Esophagus mucosa (tissue), 1 donor: ENCODE data around the gene SNRNP70. TPM values are rescaled to one million over a fixed set of nuclear protein-coding genes. Genes with fewer than 3 reads are reported as not detected.
A peak's percentile ranks its signal among the peaks of the same experiment; 100 is the strongest.

Experiments used
- ATAC-seq: fragments of 200-7000 bp; cut with Tn5 transposase; one replicate; pipeline ENCODE4 v1.9.1; 2020
- total RNA-seq: library from RNA; stranded (reverse); gene quantifications from one replicate; pipeline ENCODE4 v1.2.4, GENCODE V29; 2023
- donor health status: DM: yes; HTN: yes; CAD: no.

Gene SNRNP70
- total RNA-seq, 1 donor from 2014 or later: 82.3 TPM

GRCh38 chr19:49148784-49149651 lies 63.8 kb downstream of the SNRNP70 start:
- peak; percentile 84 for ATAC-seq

GRCh38 chr19:49149652-49150105 lies 64.4 kb downstream of the SNRNP70 start:
- peak; percentile 25 for ATAC-seq

GRCh38 chr19:49150106-49150943 lies 65.1 kb downstream of the SNRNP70 start:
- ATAC-seq: peak; percentile 49

GRCh38 chr19:49150944-49151243 lies 65.6 kb downstream of the SNRNP70 start:
- ATAC-seq: no peak

GRCh38 chr19:49151267-49152118 lies 66.2 kb downstream of the SNRNP70 start:
- peak; percentile 65 for ATAC-seq

- ATAC-seq: no peak
Observed at GRCh38 chr19:49152119-49152550, 66.9 kb downstream of the SNRNP70 start.

- no peak for ATAC-seq
Observed at GRCh38 chr19:49153167-49153809, 68.0 kb downstream of the SNRNP70 start.

GRCh38 chr19:49154279-49154678 lies 69.0 kb downstream of the SNRNP70 start:
- no peak for ATAC-seq

GRCh38 chr19:49155005-49155819 lies 70.0 kb downstream of the SNRNP70 start, which contains the start of gene HRC:
HRC (minus strand) TSS chr19:49155396; CDS start chr19:49155237, 159 bp downstream.
- no peak for ATAC-seq

GRCh38 chr19:49155820-49156346 lies 70.6 kb downstream of the SNRNP70 start:
- ATAC-seq: no peak

GRCh38 chr19:49157445-49158224 lies 72.4 kb downstream of the SNRNP70 start, which contains the start of gene TRPM4:
TRPM4 (plus strand) TSS chr19:49157792; CDS start chr19:49157867, 75 bp downstream.
- peak; percentile 88 for ATAC-seq

Other genes starting within 250 kb of the SNRNP70 start
- 0.40 TPM for gene HSD17B14, start 249.0 kb upstream of the SNRNP70 start, total RNA-seq
- 8.1 TPM for gene PLEKHA4, start 216.8 kb upstream of the SNRNP70 start, total RNA-seq
- gene PPP1R15A, start 213.0 kb upstream of the SNRNP70 start, total RNA-seq: 30.0 TPM
- gene TULP2, start 186.7 kb upstream of the SNRNP70 start, total RNA-seq: 0.24 TPM
- gene NUCB1, start 185.1 kb upstream of the SNRNP70 start, total RNA-seq: 104 TPM
- gene DHDH, start 151.8 kb upstream of the SNRNP70 start, total RNA-seq: 1.2 TPM
- gene BAX, start 130.6 kb upstream of the SNRNP70 start, total RNA-seq: 58.9 TPM
- gene FTL, start 120.1 kb upstream of the SNRNP70 start, total RNA-seq: 417 TPM
- 50.8 TPM for gene GYS1, start 92.1 kb upstream of the SNRNP70 start, total RNA-seq
- gene RUVBL2, start 91.6 kb upstream of the SNRNP70 start, total RNA-seq: 79.0 TPM
- not detected for gene LHB, start 68.4 kb upstream of the SNRNP70 start, total RNA-seq
- not detected for gene CGB3, start 61.1 kb upstream of the SNRNP70 start, total RNA-seq
- gene CGB2, start 53.6 kb upstream of the SNRNP70 start, total RNA-seq: not detected
- not detected for gene CGB1, start 48.6 kb upstream of the SNRNP70 start, total RNA-seq
- not detected for gene CGB5, start 41.6 kb upstream of the SNRNP70 start, total RNA-seq
- gene CGB8, start 36.3 kb upstream of the SNRNP70 start, total RNA-seq: not detected
- gene CGB7, start 27.7 kb upstream of the SNRNP70 start, total RNA-seq: 0.52 TPM
- 5.6 TPM for gene NTF4, start 20.6 kb upstream of the SNRNP70 start, total RNA-seq
- not detected for gene KCNA7, start 12.8 kb upstream of the SNRNP70 start, total RNA-seq
- 11.7 TPM for gene LIN7B, start 28.9 kb downstream of the SNRNP70 start, total RNA-seq
- gene C19orf73, start 33.7 kb downstream of the SNRNP70 start, total RNA-seq: 1.3 TPM
- gene PPFIA3, start 34.1 kb downstream of the SNRNP70 start, total RNA-seq: 9.2 TPM
- gene HRC, start 69.9 kb downstream of the SNRNP70 start, total RNA-seq: 0.24 TPM
- 12.1 TPM for gene TRPM4, start 72.3 kb downstream of the SNRNP70 start, total RNA-seq
- 0.48 TPM for gene SLC6A16, start 239.7 kb downstream of the SNRNP70 start, total RNA-seq
- 3.5 TPM for gene CD37, start 250.0 kb downstream of the SNRNP70 start, total RNA-seq